GM18951 (cell line): Measurements from ENCODE around the gene MT1X.

Experiments
- POLR2A ChIP-seq: IDR thresholded peaks from 4 replicates; pipeline ENCODE4 v1.6.1; 2011; ENCODE audit warnings: mild to moderate bottlenecking; ENCODE audit not compliant: insufficient read length, insufficient read depth; ENCODE audit errors: extremely low read depth
- in situ Hi-C: fragments of 300-500 bp; cut with MboI; formaldehyde crosslinking; loops from one replicate; pipeline ENCODE4 v1.12.0; 2022; ENCODE audit warnings: low sequenced_read_pairs, mixed read lengths, inconsistent platforms; ENCODE audit not compliant: unreplicated experiment

The MT1X gene

GRCh38 chr16:56643833-56644232 is 38.4 kb upstream of the MT1X start:
- in situ Hi-C loops, result no loop called here
- no peak for TF ChIP-seq POLR2A

GRCh38 chr16:56645311-56645710 is 37.0 kb upstream of the MT1X start:
- TF ChIP-seq POLR2A, result no peak
- in situ Hi-C loops, result no loop called here

GRCh38 chr16:56645838-56646237 is 36.4 kb upstream of the MT1X start:
- in situ Hi-C loops, result no loop called here

GRCh38 chr16:56647641-56648431 is 34.4 kb upstream of the MT1X start:
- in situ Hi-C loops, result no loop called here
- no peak for TF ChIP-seq POLR2A

More at GRCh38 chr16:56645838-56646237, 36.4 kb upstream of the MT1X start:
- TF ChIP-seq POLR2A, result no peak

GRCh38 chr16:56649271-56649670 is 33.0 kb upstream of the MT1X start:
- in situ Hi-C loops, result no loop called here
- no peak for TF ChIP-seq POLR2A

- in situ Hi-C loops, result no loop called here
- TF ChIP-seq POLR2A, result no peak
Observed at GRCh38 chr16:56649820-56650219, 32.5 kb upstream of the MT1X start.

- in situ Hi-C loops, result no loop called here
- no peak for TF ChIP-seq POLR2A
Observed at GRCh38 chr16:56651586-56651985, 30.7 kb upstream of the MT1X start, which contains the start of gene MT1B. Gene MT1B (plus strand): TSS chr16:56651886. CDS start chr16:56651954, 68 bp downstream.

GRCh38 chr16:56652600-56652999 is 29.7 kb upstream of the MT1X start:
- in situ Hi-C loops, result no loop called here
- TF ChIP-seq POLR2A, result no peak

GRCh38 chr16:56653218-56653617 is 29.1 kb upstream of the MT1X start:
- in situ Hi-C loops, result no loop called here
- no peak for TF ChIP-seq POLR2A

GRCh38 chr16:56657555-56658326 is 24.5 kb upstream of the MT1X start, which contains the start of gene MT1F:
Gene MT1F (plus strand): TSS chr16:56657959. CDS start chr16:56658059, 100 bp downstream.
- peak; percentile 40 for TF ChIP-seq POLR2A
- in situ Hi-C loops, result no loop called here

- in situ Hi-C loops, result no loop called here
- no peak for TF ChIP-seq POLR2A
Observed at GRCh38 chr16:56658327-56658875, 23.9 kb upstream of the MT1X start.

- in situ Hi-C loops, result no loop called here
- TF ChIP-seq POLR2A, result no peak
Observed at GRCh38 chr16:56662357-56663354, 19.6 kb upstream of the MT1X start.
